ENCODE measurements around the gene APOM.
A peak's percentile ranks its signal among the peaks of the same experiment; 100 is the strongest.

The APOM gene

DNA sequence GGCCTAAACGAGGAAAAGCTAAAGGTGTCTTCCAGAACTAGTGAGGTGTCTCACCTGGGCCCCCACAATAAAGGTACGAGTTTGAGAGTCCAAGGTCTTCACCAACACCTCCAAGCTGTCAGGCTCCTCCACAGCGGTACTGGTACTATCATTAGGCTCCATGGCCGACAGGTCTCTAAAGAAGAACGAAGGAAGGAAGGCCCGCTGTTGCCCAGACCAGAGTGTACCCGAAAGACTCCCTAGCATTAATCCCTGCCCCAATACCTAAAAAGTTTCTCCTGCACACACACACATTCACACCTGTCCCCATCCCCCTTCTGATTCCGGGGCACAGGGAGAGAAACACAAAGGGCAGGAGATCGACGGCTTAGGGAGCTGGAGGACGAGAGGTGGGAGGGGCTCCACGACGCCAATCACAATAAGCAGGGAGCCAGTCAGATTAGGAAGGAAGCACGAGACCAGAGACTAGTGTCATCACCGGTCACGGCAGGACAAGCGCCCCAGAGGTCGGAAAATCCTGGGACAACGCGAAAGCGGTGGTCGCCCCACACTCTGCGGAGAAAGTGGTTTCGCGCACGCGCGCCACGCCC is 4.0 kb upstream of the APOM start:
- no peak for TF ChIP-seq MYC (IDR thresholded peaks at IDR 0.05; ENCODE audit: low read depth, low read length)
- TF ChIP-seq, protein P1, sequence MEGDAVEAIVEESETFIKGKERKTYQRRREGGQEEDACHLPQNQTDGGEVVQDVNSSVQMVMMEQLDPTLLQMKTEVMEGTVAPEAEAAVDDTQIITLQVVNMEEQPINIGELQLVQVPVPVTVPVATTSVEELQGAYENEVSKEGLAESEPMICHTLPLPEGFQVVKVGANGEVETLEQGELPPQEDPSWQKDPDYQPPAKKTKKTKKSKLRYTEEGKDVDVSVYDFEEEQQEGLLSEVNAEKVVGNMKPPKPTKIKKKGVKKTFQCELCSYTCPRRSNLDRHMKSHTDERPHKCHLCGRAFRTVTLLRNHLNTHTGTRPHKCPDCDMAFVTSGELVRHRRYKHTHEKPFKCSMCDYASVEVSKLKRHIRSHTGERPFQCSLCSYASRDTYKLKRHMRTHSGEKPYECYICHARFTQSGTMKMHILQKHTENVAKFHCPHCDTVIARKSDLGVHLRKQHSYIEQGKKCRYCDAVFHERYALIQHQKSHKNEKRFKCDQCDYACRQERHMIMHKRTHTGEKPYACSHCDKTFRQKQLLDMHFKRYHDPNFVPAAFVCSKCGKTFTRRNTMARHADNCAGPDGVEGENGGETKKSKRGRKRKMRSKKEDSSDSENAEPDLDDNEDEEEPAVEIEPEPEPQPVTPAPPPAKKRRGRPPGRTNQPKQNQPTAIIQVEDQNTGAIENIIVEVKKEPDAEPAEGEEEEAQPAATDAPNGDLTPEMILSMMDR (IDR thresholded peaks at IDR 0.05; ENCODE audit: low read depth, low read length) = no peak
- no peak for TF ChIP-seq POLR2A (IDR thresholded peaks at IDR 0.05; ENCODE audit: extremely low read depth, insufficient read length)
- TF ChIP-seq, protein P2, sequence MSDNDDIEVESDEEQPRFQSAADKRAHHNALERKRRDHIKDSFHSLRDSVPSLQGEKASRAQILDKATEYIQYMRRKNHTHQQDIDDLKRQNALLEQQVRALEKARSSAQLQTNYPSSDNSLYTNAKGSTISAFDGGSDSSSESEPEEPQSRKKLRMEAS (IDR thresholded peaks at IDR 0.05; ENCODE audit: low read depth, low read length) = peak; percentile 35; the same call in 1 of the 2 replicates
- DNase-seq (ENCODE audit: low read depth) = peak; percentile 78
- peak overlapping the region; percentile 76 for H3K4me3 ChIP-seq (ENCODE audit: low read depth, low read length)

DNA sequence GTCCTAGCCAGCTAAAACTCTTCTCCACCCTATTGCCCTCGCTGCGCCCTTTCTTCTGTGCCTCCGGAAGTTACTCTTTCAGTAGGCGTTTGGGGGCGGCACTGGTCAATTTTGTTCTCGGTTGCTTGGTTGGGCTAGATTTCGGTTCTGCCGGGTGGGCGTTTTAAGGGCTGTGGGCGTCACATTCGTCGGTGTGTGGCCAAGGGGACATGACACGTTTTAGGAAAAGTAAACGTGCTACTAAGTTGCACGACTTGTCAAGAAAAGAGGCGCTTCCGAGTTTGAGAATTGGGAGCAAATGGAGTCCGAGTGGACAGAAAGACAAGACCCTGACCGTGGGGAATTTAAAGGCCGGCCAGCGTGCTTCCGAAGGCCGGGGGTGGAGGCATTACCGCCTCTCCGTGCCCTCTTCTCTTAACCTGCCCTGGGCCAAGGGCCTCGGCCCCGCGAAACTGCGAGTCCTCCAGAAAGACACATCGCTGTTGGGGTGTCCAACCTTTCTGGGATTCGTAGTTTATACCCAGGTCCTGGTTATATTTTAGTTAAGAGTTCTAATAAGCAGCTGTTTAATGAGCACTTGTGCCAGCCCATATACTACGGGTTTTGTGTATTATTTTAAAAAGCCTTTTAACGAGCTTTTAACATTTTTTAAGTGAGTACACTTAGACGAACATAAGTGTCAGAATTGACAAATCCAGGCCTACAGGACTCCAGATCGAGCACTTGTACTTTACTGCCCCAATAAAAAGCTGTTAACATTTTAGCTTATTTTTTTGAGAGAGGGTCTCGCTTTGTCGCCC is 2.6 kb upstream of the APOM start:
- peak overlapping the region; percentile 76 for H3K4me3 ChIP-seq (ENCODE audit: low read depth, low read length)
- TF ChIP-seq, protein P2 (IDR thresholded peaks at IDR 0.05; ENCODE audit: low read depth, low read length) = peak; percentile 69
- peak; percentile 10 for TF ChIP-seq POLR2A (IDR thresholded peaks at IDR 0.05; ENCODE audit: extremely low read depth, insufficient read length)
- peak; percentile 81; the same call in 1 of the 2 replicates for TF ChIP-seq MYC (IDR thresholded peaks at IDR 0.05; ENCODE audit: low read depth, low read length)
- TF ChIP-seq, protein P1 (IDR thresholded peaks at IDR 0.05; ENCODE audit: low read depth, low read length) = no peak
- peak; percentile 97 for DNase-seq (ENCODE audit: low read depth)

DNA sequence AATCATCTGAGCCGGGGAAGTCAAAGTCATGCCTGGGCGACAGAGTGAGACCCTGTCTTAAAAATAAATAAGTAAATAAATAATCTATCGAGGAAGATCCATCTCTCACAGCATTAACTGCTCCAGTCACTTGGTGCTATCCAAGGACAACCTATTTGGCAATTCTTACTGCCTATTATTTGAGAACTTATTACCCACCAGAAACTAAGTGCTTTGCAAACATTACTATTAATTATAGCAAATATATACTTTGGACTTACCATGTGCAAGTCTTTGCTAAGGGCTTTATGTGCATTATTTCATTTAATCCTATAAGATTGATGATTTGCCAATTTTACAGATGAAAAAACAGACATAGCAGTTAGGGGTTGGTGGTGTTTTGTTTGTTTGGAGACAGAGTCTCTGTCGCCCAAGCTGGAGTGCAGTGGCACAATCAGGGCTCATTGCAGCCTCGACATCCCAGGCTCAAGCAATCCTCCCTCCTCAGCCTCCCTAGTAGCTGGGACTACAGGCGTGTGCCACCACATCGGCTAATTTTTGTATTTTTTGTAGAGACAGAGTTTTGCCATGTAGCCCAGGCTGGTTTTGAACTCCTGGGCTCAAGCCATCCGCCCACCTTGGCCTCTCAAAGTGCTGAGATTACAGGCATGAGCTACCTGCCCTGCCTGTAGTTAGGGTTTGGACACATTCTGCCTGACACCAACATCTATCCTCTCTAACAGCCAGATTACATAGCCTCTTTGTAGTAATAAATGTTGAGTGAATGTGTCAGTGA is 933 bp upstream of the APOM start:
- no peak for DNase-seq (ENCODE audit: low read depth)
- H3K4me3 ChIP-seq (ENCODE audit: low read depth, low read length) = no peak overlapping the region
- TF ChIP-seq, protein P1 (IDR thresholded peaks at IDR 0.05; ENCODE audit: low read depth, low read length) = no peak
- TF ChIP-seq, protein P2 (IDR thresholded peaks at IDR 0.05; ENCODE audit: low read depth, low read length) = no peak
- TF ChIP-seq POLR2A (IDR thresholded peaks at IDR 0.05; ENCODE audit: extremely low read depth, insufficient read length) = no peak
- no peak for TF ChIP-seq MYC (IDR thresholded peaks at IDR 0.05; ENCODE audit: low read depth, low read length)

DNA sequence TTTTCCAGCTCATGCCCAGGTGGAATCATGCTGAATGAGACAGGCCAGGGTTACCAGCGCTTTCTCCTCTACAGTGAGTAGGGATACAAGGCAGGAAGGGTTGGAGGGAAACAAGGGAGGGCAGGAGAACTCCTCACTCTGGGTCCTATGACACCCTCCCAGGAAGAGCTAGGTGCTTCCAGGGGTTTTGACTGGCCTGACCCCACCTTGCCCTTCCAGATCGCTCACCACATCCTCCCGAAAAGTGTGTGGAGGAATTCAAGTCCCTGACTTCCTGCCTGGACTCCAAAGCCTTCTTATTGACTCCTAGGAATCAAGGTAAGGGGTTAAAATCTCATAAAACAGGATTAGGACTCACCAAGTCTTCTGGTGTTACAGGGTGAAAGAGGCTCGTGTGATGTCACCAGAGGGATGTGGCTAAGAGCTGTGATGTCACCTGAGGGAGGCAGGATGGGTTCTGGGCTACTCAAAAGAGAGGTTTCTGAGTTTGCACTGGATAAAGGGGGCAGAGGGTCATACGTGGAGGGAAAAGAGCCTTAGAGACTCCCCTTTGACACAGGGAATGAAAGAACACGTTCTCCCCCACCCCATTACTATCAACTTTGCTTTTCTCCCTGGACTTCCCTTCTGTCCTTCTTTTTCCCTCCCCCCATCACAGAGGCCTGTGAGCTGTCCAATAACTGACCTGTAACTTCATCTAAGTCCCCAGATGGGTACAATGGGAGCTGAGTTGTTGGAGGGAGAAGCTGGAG is 1.9 kb downstream of the APOM start:
- TF ChIP-seq, protein P2 (IDR thresholded peaks at IDR 0.05; ENCODE audit: low read depth, low read length) = no peak
- TF ChIP-seq POLR2A (IDR thresholded peaks at IDR 0.05; ENCODE audit: extremely low read depth, insufficient read length) (no peak), MYC (IDR thresholded peaks at IDR 0.05; ENCODE audit: low read depth, low read length) (no peak)
- TF ChIP-seq, protein P1 (IDR thresholded peaks at IDR 0.05; ENCODE audit: low read depth, low read length) = no peak
- DNase-seq (ENCODE audit: low read depth) = peak; percentile 37
- H3K4me3 ChIP-seq (ENCODE audit: low read depth, low read length) = peak overlapping the region; percentile 11

DNA sequence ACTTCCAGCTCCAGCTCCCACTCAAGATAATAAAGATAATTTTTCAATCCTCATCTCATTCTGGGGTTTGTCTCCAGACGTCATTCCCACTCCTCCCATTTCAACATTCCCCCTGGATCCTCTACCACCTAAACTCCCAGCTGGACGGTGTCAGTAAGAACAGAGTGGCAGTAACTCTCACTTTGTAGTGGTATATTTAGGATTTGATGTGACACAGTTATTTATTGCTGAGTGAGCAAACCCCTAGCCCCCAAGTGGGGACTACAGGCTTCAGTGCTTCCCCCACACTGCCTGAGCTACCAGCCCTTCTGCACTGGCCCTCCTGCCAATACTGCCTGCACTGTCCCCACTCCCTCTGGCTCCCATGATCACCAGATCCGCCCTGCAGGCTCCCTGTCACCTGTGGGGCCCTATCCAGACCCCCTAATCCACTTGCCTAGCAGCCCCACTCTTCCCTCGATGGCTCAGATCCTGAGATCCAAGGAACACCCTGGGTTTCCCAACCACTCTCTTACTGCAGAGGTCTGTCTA is 2.5 kb downstream of the APOM start:
- peak overlapping the region; percentile 6 for H3K4me3 ChIP-seq (ENCODE audit: low read depth, low read length)
- TF ChIP-seq POLR2A (IDR thresholded peaks at IDR 0.05; ENCODE audit: extremely low read depth, insufficient read length) = no peak
- no peak for DNase-seq (ENCODE audit: low read depth)
